GM12892 (cell line): Measurements from ENCODE around the gene P2RX2.

Experiments used
- DNase-seq: peaks from one replicate; pipeline ENCODE4 v3.0.0; 2011; ENCODE audit not compliant: insufficient read length
- FAIRE-seq: peaks from 2 replicates; lab custom pipeline; 2011; peaks lifted over from hg19 to GRCh38; lab: Jason Lieb, UNC
- POLR2A ChIP-seq: IDR thresholded peaks from 2 replicates; pipeline ENCODE4 v1.6.1; 2011; ENCODE audit warnings: low read depth, low read length, control low read depth
- POLR2AphosphoS5 ChIP-seq: IDR thresholded peaks from 2 replicates; pipeline ENCODE4 v1.6.1; 2011; ENCODE audit warnings: low read depth, low read length, control low read depth
- TAF1 ChIP-seq: IDR thresholded peaks from 2 replicates; pipeline ENCODE4 v1.6.1; 2011; ENCODE audit warnings: low read depth, mild to moderate bottlenecking, control low read depth, low read length, borderline replicate concordance

P2RX2 gene

GRCh38 chr12:132600048-132601032 is 18.2 kb upstream of the P2RX2 start:
- DNase-seq (no peak), FAIRE-seq (no peak)
- TF ChIP-seq POLR2AphosphoS5 (no peak), POLR2A (no peak), TAF1 (no peak)

GRCh38 chr12:132601171-132601883 is 17.2 kb upstream of the P2RX2 start:
- TF ChIP-seq TAF1: no peak
- no peak for TF ChIP-seq POLR2AphosphoS5
- TF ChIP-seq POLR2A: no peak
- DNase-seq (no peak), FAIRE-seq (no peak)

GRCh38 chr12:132602572-132603239 is 15.9 kb upstream of the P2RX2 start:
- DNase-seq (no peak), FAIRE-seq (no peak)
- TF ChIP-seq TAF1 (no peak), POLR2A (no peak), POLR2AphosphoS5 (no peak)

- no peak for FAIRE-seq
- no peak for DNase-seq
Observed at GRCh38 chr12:132603240-132604150, 15.1 kb upstream of the P2RX2 start.

GRCh38 chr12:132604151-132604618 is 14.4 kb upstream of the P2RX2 start:
- DNase-seq (no peak), FAIRE-seq (no peak)
- TF ChIP-seq TAF1 (no peak), POLR2A (no peak), POLR2AphosphoS5 (no peak)

More at GRCh38 chr12:132603240-132604150, 15.1 kb upstream of the P2RX2 start:
- TF ChIP-seq POLR2A (no peak), TAF1 (no peak), POLR2AphosphoS5 (no peak)

GRCh38 chr12:132604668-132605441 is 13.7 kb upstream of the P2RX2 start:
- no peak for FAIRE-seq
- no peak for DNase-seq

GRCh38 chr12:132605892-132606291 is 12.7 kb upstream of the P2RX2 start:
- no peak for DNase-seq
- TF ChIP-seq TAF1 (no peak), POLR2AphosphoS5 (no peak), POLR2A (no peak)
- FAIRE-seq: no peak

More at GRCh38 chr12:132604668-132605441, 13.7 kb upstream of the P2RX2 start:
- TF ChIP-seq TAF1: no peak
- no peak for TF ChIP-seq POLR2A
- TF ChIP-seq POLR2AphosphoS5: no peak

GRCh38 chr12:132606466-132606865 is 12.1 kb upstream of the P2RX2 start:
- no peak for FAIRE-seq
- no peak for DNase-seq
- TF ChIP-seq POLR2A (no peak), TAF1 (no peak), POLR2AphosphoS5 (no peak)

GRCh38 chr12:132606927-132607326 is 11.6 kb upstream of the P2RX2 start:
- TF ChIP-seq POLR2A (no peak), TAF1 (no peak), POLR2AphosphoS5 (no peak)
- DNase-seq: no peak
- FAIRE-seq: no peak
